Measurements from ENCODE around the gene M6PR. TPM values are rescaled to one million over a fixed set of nuclear protein-coding genes. Genes with fewer than 3 reads are reported as not detected.

M6PR gene
- polyA plus RNA-seq, 1 donor from 2014 or later: 52.8 TPM

DNA sequence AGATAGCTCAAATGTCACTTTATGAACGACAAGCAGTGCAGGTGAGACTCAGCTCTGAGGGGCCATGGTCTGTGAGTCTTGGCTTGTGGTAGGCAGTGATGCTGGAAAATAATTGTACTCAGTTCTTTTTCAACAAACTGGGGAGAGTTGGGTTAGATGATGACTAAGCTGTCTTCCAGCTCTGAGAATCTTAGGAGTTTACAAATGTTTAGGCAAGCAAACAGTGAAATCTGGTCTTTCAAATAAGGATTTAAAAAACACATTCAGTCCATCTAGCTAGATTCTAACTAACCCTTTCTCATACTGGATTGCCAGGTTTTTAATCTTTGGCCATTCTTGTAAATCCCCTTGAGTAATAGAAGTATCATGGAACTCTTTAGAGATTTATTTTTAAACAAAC is 31.7 kb downstream of the M6PR start:
- peak overlapping the region; percentile 81 for H3K4me3 ChIP-seq (ENCODE audit: low read length)
- H3K79me2 ChIP-seq (replicated peaks; ENCODE audit: insufficient read depth, low read length): peaks cover 32% of the 10 kb centered on the region
- H3K27me3 ChIP-seq (ENCODE audit: insufficient read depth, low read depth, low read length): no peaks in the 10 kb centered on the region
- H3K9me2 ChIP-seq (ENCODE audit: insufficient read depth, low read length): no peaks in the 10 kb centered on the region
- H3K36me3 ChIP-seq (ENCODE audit: insufficient read depth, low read length): peaks cover 5% of the 10 kb centered on the region
- H3K9ac ChIP-seq (ENCODE audit: low read length): no peak overlapping the region
- H3K9me3 ChIP-seq (ENCODE audit: low read length): no peaks in the 10 kb centered on the region
- no peak overlapping the region for H3K27ac ChIP-seq (ENCODE audit: low read length)
- H4K20me1 ChIP-seq (ENCODE audit: insufficient read depth): no peaks in the 10 kb centered on the region
- H3K4me2 ChIP-seq (ENCODE audit: low read length): no peak overlapping the region
- H3F3A ChIP-seq (ENCODE audit: insufficient read depth, low read length, poor library complexity, severe bottlenecking): no peaks in the 10 kb centered on the region
- TF ChIP-seq, protein P1, sequence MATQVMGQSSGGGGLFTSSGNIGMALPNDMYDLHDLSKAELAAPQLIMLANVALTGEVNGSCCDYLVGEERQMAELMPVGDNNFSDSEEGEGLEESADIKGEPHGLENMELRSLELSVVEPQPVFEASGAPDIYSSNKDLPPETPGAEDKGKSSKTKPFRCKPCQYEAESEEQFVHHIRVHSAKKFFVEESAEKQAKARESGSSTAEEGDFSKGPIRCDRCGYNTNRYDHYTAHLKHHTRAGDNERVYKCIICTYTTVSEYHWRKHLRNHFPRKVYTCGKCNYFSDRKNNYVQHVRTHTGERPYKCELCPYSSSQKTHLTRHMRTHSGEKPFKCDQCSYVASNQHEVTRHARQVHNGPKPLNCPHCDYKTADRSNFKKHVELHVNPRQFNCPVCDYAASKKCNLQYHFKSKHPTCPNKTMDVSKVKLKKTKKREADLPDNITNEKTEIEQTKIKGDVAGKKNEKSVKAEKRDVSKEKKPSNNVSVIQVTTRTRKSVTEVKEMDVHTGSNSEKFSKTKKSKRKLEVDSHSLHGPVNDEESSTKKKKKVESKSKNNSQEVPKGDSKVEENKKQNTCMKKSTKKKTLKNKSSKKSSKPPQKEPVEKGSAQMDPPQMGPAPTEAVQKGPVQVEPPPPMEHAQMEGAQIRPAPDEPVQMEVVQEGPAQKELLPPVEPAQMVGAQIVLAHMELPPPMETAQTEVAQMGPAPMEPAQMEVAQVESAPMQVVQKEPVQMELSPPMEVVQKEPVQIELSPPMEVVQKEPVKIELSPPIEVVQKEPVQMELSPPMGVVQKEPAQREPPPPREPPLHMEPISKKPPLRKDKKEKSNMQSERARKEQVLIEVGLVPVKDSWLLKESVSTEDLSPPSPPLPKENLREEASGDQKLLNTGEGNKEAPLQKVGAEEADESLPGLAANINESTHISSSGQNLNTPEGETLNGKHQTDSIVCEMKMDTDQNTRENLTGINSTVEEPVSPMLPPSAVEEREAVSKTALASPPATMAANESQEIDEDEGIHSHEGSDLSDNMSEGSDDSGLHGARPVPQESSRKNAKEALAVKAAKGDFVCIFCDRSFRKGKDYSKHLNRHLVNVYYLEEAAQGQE (IDR thresholded peaks at IDR 0.05; ENCODE audit: borderline replicate concordance): no peak
- TF ChIP-seq TAF1 (IDR thresholded peaks at IDR 0.05; ENCODE audit: low read depth) (no peak), SMC3 (conservative IDR thresholded peaks at IDR 0.05; ENCODE audit: poor library complexity) (no peak), POLR2AphosphoS5 (IDR thresholded peaks at IDR 0.05) (no peak), MXI1 (conservative IDR thresholded peaks at IDR 0.05; ENCODE audit: poor library complexity, severe bottlenecking) (no peak), RAD21 (conservative IDR thresholded peaks at IDR 0.05) (no peak), EZH2 (IDR thresholded peaks at IDR 0.05; ENCODE audit: borderline replicate concordance, insufficient read depth, low read length, poor library complexity, severe bottlenecking) (no peak), EP300 (conservative IDR thresholded peaks at IDR 0.05; ENCODE audit: poor library complexity, severe bottlenecking) (no peak)
- TF ChIP-seq, protein P2, sequence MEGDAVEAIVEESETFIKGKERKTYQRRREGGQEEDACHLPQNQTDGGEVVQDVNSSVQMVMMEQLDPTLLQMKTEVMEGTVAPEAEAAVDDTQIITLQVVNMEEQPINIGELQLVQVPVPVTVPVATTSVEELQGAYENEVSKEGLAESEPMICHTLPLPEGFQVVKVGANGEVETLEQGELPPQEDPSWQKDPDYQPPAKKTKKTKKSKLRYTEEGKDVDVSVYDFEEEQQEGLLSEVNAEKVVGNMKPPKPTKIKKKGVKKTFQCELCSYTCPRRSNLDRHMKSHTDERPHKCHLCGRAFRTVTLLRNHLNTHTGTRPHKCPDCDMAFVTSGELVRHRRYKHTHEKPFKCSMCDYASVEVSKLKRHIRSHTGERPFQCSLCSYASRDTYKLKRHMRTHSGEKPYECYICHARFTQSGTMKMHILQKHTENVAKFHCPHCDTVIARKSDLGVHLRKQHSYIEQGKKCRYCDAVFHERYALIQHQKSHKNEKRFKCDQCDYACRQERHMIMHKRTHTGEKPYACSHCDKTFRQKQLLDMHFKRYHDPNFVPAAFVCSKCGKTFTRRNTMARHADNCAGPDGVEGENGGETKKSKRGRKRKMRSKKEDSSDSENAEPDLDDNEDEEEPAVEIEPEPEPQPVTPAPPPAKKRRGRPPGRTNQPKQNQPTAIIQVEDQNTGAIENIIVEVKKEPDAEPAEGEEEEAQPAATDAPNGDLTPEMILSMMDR (IDR thresholded peaks at IDR 0.05; ENCODE audit: poor library complexity, severe bottlenecking): no peak
- no peak overlapping the region for H2AFZ ChIP-seq (ENCODE audit: low read depth, low read length)

DNA sequence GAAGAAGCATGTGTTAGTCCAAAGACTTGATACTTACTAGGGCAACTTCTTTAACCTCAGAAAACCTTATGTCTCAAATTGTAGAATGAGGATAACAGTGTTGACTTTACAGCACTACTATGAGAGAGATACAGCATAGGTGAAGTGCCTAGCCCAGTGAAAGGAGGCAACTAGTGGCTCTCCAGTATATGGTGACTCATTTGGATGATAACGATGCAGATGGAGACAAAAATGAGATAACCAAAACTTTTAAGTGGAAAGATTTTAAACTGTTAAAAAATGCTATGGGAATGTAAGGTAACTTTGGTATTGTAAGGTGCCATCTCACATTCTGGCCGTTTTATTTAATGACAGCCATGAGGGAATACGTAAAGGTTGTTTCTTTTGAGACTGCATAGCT is 32.4 kb downstream of the M6PR start:
- Histone ChIP-seq H3K79me2 (replicated peaks; ENCODE audit: insufficient read depth, low read length) (peaks cover 32% of the 10 kb centered on the region), H3K27ac (ENCODE audit: low read length) (no peak overlapping the region), H3K4me3 (ENCODE audit: low read length) (peak overlapping the region; percentile 81), H3K36me3 (ENCODE audit: insufficient read depth, low read length) (no peaks in the 10 kb centered on the region), H3F3A (ENCODE audit: insufficient read depth, low read length, poor library complexity, severe bottlenecking) (no peaks in the 10 kb centered on the region), H3K9me2 (ENCODE audit: insufficient read depth, low read length) (no peaks in the 10 kb centered on the region), H3K9me3 (ENCODE audit: low read length) (no peaks in the 10 kb centered on the region), H3K27me3 (ENCODE audit: insufficient read depth, low read depth, low read length) (no peaks in the 10 kb centered on the region), H4K20me1 (ENCODE audit: insufficient read depth) (no peaks in the 10 kb centered on the region), H2AFZ (ENCODE audit: low read depth, low read length) (no peak overlapping the region), H3K4me2 (ENCODE audit: low read length) (no peak overlapping the region), H3K9ac (ENCODE audit: low read length) (peak overlapping the region; percentile 0)
- TF ChIP-seq, protein P2 (IDR thresholded peaks at IDR 0.05; ENCODE audit: poor library complexity, severe bottlenecking): no peak
